HepG2 (cell line): Measurements from ENCODE around the gene PPM1G. TPM values are rescaled to one million over a fixed set of nuclear protein-coding genes. Genes with fewer than 3 reads are reported as not detected.

Source experiments
- BATF2 ChIP-seq: sonication (generic); formaldehyde crosslinking; IDR thresholded peaks from 2 replicates; pipeline ENCODE4 v1.8.0; 2022; ENCODE audit warnings: mild to moderate bottlenecking, missing genetic modification reagents, moderate library complexity
- NR2C2 ChIP-seq: sonication (generic); formaldehyde crosslinking; IDR thresholded peaks from 2 replicates; pipeline ENCODE4 v1.4.0; 2020; ENCODE audit warnings: missing genetic modification reagents, mild to moderate bottlenecking, moderate library complexity, borderline replicate concordance
- PAF1 ChIP-seq: IDR thresholded peaks from 2 replicates; pipeline ENCODE4 v1.6.1; 2016; ENCODE audit warnings: missing genetic modification reagents, missing compliant biosample characterization
- PAXIP1 ChIP-seq: sonication (generic); formaldehyde crosslinking; conservative IDR thresholded peaks from 2 replicates; pipeline ENCODE4 v1.4.0; 2020; ENCODE audit warnings: mild to moderate bottlenecking, missing genetic modification reagents, moderate library complexity
- SAP130 ChIP-seq: IDR thresholded peaks from 2 replicates; pipeline ENCODE4 v1.6.1; 2016; ENCODE audit warnings: low read depth
- SIN3B ChIP-seq: fragments of 150-350 bp; IDR thresholded peaks from 2 replicates; pipeline ENCODE4 v1.6.1; 2014; ENCODE audit warnings: low read length
- SNRNP70 ChIP-seq: fragments of 200-400 bp; formaldehyde crosslinking; IDR thresholded peaks from 2 replicates; pipeline ENCODE4 v1.6.1; 2017; ENCODE audit warnings: mild to moderate bottlenecking, low read depth, low read length, moderate library complexity
- THRA ChIP-seq: sonication (generic); formaldehyde crosslinking; IDR thresholded peaks from 2 replicates; pipeline ENCODE4 v1.4.0; 2020; ENCODE audit warnings: missing genetic modification reagents, borderline replicate concordance
- USF2 ChIP-seq, 2 experiments: sonication (generic) in 1 of 2; formaldehyde crosslinking in 1 of 2; IDR thresholded peaks; 2 replicates each; pipeline versions ENCODE4 v1.5.1 to v1.6.1; 2011 to 2020; ENCODE audit warnings: borderline replicate concordance in 1 of 2, low read depth in 1 of 2, low read length in 1 of 2, mild to moderate bottlenecking in 1 of 2, missing genetic modification reagents in 1 of 2, moderate library complexity in 1 of 2
- ZNF10 ChIP-seq: sonication (generic); formaldehyde crosslinking; IDR thresholded peaks from 2 replicates; pipeline ENCODE4 v1.4.0; 2020; ENCODE audit warnings: mild to moderate bottlenecking, low read depth, missing genetic modification reagents, borderline replicate concordance
- ZNF335 ChIP-seq: sonication (generic); formaldehyde crosslinking; IDR thresholded peaks from 2 replicates; pipeline ENCODE4 v1.4.0; 2020; ENCODE audit warnings: missing genetic modification reagents
- ZNF574 ChIP-seq: sonication (generic); formaldehyde crosslinking; IDR thresholded peaks from 2 replicates; pipeline ENCODE4 v1.4.0; 2020; ENCODE audit warnings: missing genetic modification reagents
- ZNF589 ChIP-seq: sonication (generic); formaldehyde crosslinking; conservative IDR thresholded peaks from 2 replicates; pipeline ENCODE4 v1.8.0; 2022; ENCODE audit warnings: mild to moderate bottlenecking, moderate library complexity, missing genetic modification reagents
- ZNF619 ChIP-seq: sonication (generic); formaldehyde crosslinking; IDR thresholded peaks from 2 replicates; pipeline ENCODE4 v1.4.0; 2020; ENCODE audit warnings: mild to moderate bottlenecking, missing genetic modification reagents
- ZNF749 ChIP-seq: sonication (generic); formaldehyde crosslinking; IDR thresholded peaks from 2 replicates; pipeline ENCODE4 v1.8.0; 2022; ENCODE audit warnings: mild to moderate bottlenecking, missing genetic modification reagents, moderate library complexity, borderline replicate concordance
- ZNF766 ChIP-seq: sonication (generic); formaldehyde crosslinking; IDR thresholded peaks from 2 replicates; pipeline ENCODE4 v1.5.0; 2020; ENCODE audit warnings: missing genetic modification reagents, borderline replicate concordance
- polyA plus RNA-seq, 8 experiments: library from polyadenylated mRNA; depleted of rRNA in 3 of 8; stranded (reverse) in 7 of 8; unstranded in 1 of 8; fragments of >200 nt; fragmentation: Illumina TruSeq in 4 of 8; extraction: Trizol in 4 of 8; gene quantifications; 2 replicates each; pipeline versions ENCODE4 v1.2.1 to v1.2.3, GENCODE V29; 2011 to 2016; ENCODE audit warnings: low read depth in 4 of 8, missing spikeins in 1 of 8, mixed read lengths in 1 of 8; ENCODE audit not compliant: insufficient read depth in 1 of 8
- total RNA-seq, 5 experiments: library from RNA; depleted of rRNA; stranded (reverse); fragments of >200 nt; fragmentation: Illumina TruSeq; extraction: Trizol; gene quantifications; 2 replicates each; pipeline ENCODE4 v1.2.3, GENCODE V29; 2016; ENCODE audit warnings: low read depth in 1 of 5

Gene PPM1G
- total and polyA plus RNA-seq, 2 of the 13 experiments (the other 11 are each of a cell fraction or from before 2014, with no cell fraction given), result 58.2 to 213 TPM

GRCh38 chr2:27356382-27357181 is 52.8 kb downstream of the PPM1G start, which contains the start of gene GTF3C2 (continued):
- TF ChIP-seq SNRNP70, result no peak
- peak; percentile 80; the same call in 1 of the 2 replicates for TF ChIP-seq ZNF766 (CRISPR knock-in tag)
- TF ChIP-seq USF2 (IDR thresholded peaks at IDR 0.05; ENCODE audit: low read depth, low read length), result no peak
- TF ChIP-seq USF2 (CRISPR knock-in tag; IDR thresholded peaks at IDR 0.05; ENCODE audit: borderline replicate concordance), result peak; percentile 66; the same call in 1 of the 2 replicates
- peak; percentile 89 for TF ChIP-seq ZNF335 (CRISPR knock-in tag)
- TF ChIP-seq SIN3B, result peak; percentile 88
- peak; percentile 96 for TF ChIP-seq SAP130 (CRISPR knock-in tag)
- peak; percentile 91 for TF ChIP-seq ZNF574 (CRISPR knock-in tag)
- peak; percentile 96 for TF ChIP-seq NR2C2
- peak; percentile 63; the same call in 1 of the 2 replicates for TF ChIP-seq PAXIP1 (CRISPR knock-in tag)
- TF ChIP-seq ZNF589 (CRISPR knock-in tag), result no peak; the same call in none of the 2 replicates
- no peak; the same call in 1 of the 2 replicates for TF ChIP-seq PAF1
- TF ChIP-seq BATF2 (CRISPR knock-in tag), result 0 out of 2 replicates have a peak, but pooled peaks have one; percentile 65
- TF ChIP-seq ZNF619, result peak; percentile 83; the same call in 1 of the 2 replicates
- no peak for TF ChIP-seq ZNF10 (CRISPR knock-in tag)
- peak; percentile 53; the same call in 1 of the 2 replicates for TF ChIP-seq THRA (CRISPR knock-in tag)
- TF ChIP-seq ZNF749 (CRISPR knock-in tag), result peak; percentile 93
